Smooth muscle cell of the pulmonary artery (primary cell): Measurements from ENCODE around the gene LCA5L. TPM values are rescaled to one million over a fixed set of nuclear protein-coding genes. Genes with fewer than 3 reads are reported as not detected.

Experiments
- total RNA-seq: library from RNA; depleted of rRNA; stranded (reverse); fragments of >200 nt; gene quantifications from 2 replicates; pipeline ENCODE4 v1.2.3, GENCODE V29; 2014

LCA5L gene
- total RNA-seq = 1.2 and 2.2 TPM in 2 replicates

GRCh38 chr21:39445321-39446269, at the start of gene LCA5L:
TSS of gene LCA5L (minus strand) at chr21:39445778. CDS start at chr21:39428493, 17,285 bp downstream.

GRCh38 chr21:39451332-39452206, 6.0 kb upstream of the LCA5L start, which contains the start of gene SH3BGR:
TSS of gene SH3BGR (plus strand) at chr21:39451970. CDS start at chr21:39452097, 127 bp downstream.

Other genes with a start within 250 kb of the LCA5L start
- 49.5 and 56.2 TPM in 2 replicates for gene BRWD1, start 132.1 kb downstream of the LCA5L start, total RNA-seq
- 108 and 121 TPM in 2 replicates for gene HMGN1, start 96.7 kb downstream of the LCA5L start, total RNA-seq
- 5.3 and 6.0 TPM in 2 replicates for gene SH3BGR, start 6.2 kb upstream of the LCA5L start, total RNA-seq
- 0.10 TPM in 1 of 2 replicates, not detected in the other for gene B3GALT5, start 167.2 kb upstream of the LCA5L start, total RNA-seq